Mesendoderm (in vitro differentiated cells): ENCODE results near the gene ZNF219.

ENCODE experiments used
- DNase-seq: peaks from one replicate; pipeline ENCODE4 v3.0.0; 2013
- H2AK5ac ChIP-seq: 2 replicates; pipeline ENCODE4 v1.6.1; 2013; ENCODE audit warnings: low read length, inconsistent platforms
- H2BK120ac ChIP-seq: 2 replicates; pipeline ENCODE4 v1.6.1; 2013; ENCODE audit warnings: low read depth, mild to moderate bottlenecking, low read length, moderate library complexity, mixed read lengths
- H2BK15ac ChIP-seq: replicated peaks from 2 replicates; pipeline ENCODE4 v1.6.1; 2013; ENCODE audit warnings: low read depth, mild to moderate bottlenecking, moderate library complexity
- H2BK5ac ChIP-seq: 2 replicates; pipeline ENCODE4 v1.6.1; 2013; ENCODE audit warnings: low read length, inconsistent platforms
- H3K18ac ChIP-seq: 2 replicates; pipeline ENCODE4 v1.6.1; 2013; ENCODE audit warnings: mild to moderate bottlenecking, low read length, mixed read lengths
- H3K23ac ChIP-seq: one replicate; pipeline ENCODE4 v1.6.1; 2013; ENCODE audit warnings: low read length
- H3K27ac ChIP-seq: 2 replicates; pipeline ENCODE4 v1.5.1; 2013; ENCODE audit warnings: low read depth, mild to moderate bottlenecking, inconsistent platforms, low read length, moderate library complexity
- H3K27me3 ChIP-seq: 2 replicates; pipeline ENCODE4 v1.6.1; 2013; ENCODE audit warnings: low read length, control low read depth, mild to moderate bottlenecking, inconsistent platforms; ENCODE audit not compliant: insufficient read depth, poor library complexity
- H3K36me3 ChIP-seq: 2 replicates; pipeline ENCODE4 v1.6.1; 2013; ENCODE audit warnings: low read length, inconsistent platforms; ENCODE audit not compliant: control insufficient read depth, insufficient read depth
- H3K4ac ChIP-seq: one replicate; pipeline ENCODE4 v1.6.1; 2013; ENCODE audit warnings: low read depth, mild to moderate bottlenecking, low read length, moderate library complexity
- H3K4me1 ChIP-seq: 2 replicates; pipeline ENCODE4 v1.6.1; 2013; ENCODE audit warnings: low read depth, low read length, inconsistent platforms; ENCODE audit not compliant: control insufficient read depth
- H3K4me2 ChIP-seq: 2 replicates; pipeline ENCODE4 v1.6.1; 2013; ENCODE audit warnings: low read length
- H3K4me3 ChIP-seq: 2 replicates; pipeline ENCODE4 v1.5.1; 2013; ENCODE audit warnings: mild to moderate bottlenecking, low read length
- H3K56ac ChIP-seq: one replicate; pipeline ENCODE4 v1.6.1; 2013; ENCODE audit warnings: low read length
- H3K79me1 ChIP-seq: 2 replicates; pipeline ENCODE4 v1.6.1; 2013; ENCODE audit warnings: low read length, inconsistent platforms
- H3K79me2 ChIP-seq: 2 replicates; pipeline ENCODE4 v1.6.1; 2013; ENCODE audit warnings: mild to moderate bottlenecking, low read length; ENCODE audit not compliant: control insufficient read depth, insufficient read depth
- H3K9ac ChIP-seq: 2 replicates; pipeline ENCODE4 v1.6.1; 2013; ENCODE audit warnings: low read length, inconsistent platforms
- H4K5ac ChIP-seq: one replicate; pipeline ENCODE4 v1.6.1; 2013; ENCODE audit warnings: low read length
- H4K8ac ChIP-seq: one replicate; pipeline ENCODE4 v1.6.1; 2013; ENCODE audit warnings: low read depth, mild to moderate bottlenecking, control low read depth, low read length, moderate library complexity
- WGBS: extraction: QIAGEN DNeasy Blood & Tissue Kit; methylation state at CpG from one replicate; pipeline ENCODE4 v1.1.7; 2013; ENCODE audit warnings: low lambda C conversion rate, missing lambda C conversion rate; ENCODE audit not compliant: insufficient coverage; ENCODE audit errors: extremely low coverage; 5-methylcytosine and 5-hydroxymethylcytosine counted together

Gene ZNF219

GRCh38 chr14:21091821-21092272 lies 6.6 kb downstream of the ZNF219 start:
- Histone ChIP-seq H3K36me3 (peaks cover 6% of the 10 kb centered on the region), H2AK5ac (no peak overlapping the region), H3K18ac (no peak overlapping the region), H2BK120ac (no peak overlapping the region), H3K9ac (no peak overlapping the region), H2BK15ac (no peak overlapping the region), H3K79me1 (peaks cover 9% of the 10 kb centered on the region), H2BK5ac (no peak overlapping the region), H3K79me2 (peaks cover 9% of the 10 kb centered on the region), H3K4ac (no peak overlapping the region), H3K27ac (no peak overlapping the region), H3K23ac (no peak overlapping the region), H3K27me3 (no peaks in the 10 kb centered on the region), H3K4me2 (no peak overlapping the region), H4K5ac (no peak overlapping the region), H3K4me1 (peaks cover 12% of the 10 kb centered on the region), H4K8ac (no peak overlapping the region), H3K56ac (no peak overlapping the region), H3K4me3 (no peak overlapping the region)
- DNase-seq: no peak
- no CpG with 5 or more reads among the region's 42 CpGs for WGBS

GRCh38 chr14:21090940-21091663 lies 7.4 kb downstream of the ZNF219 start:
- no peak overlapping the region for H3K56ac ChIP-seq
- H2BK120ac ChIP-seq: no peak overlapping the region
- H2BK15ac ChIP-seq: no peak overlapping the region
- no peak for DNase-seq
- no peak overlapping the region for H3K18ac ChIP-seq
- no peak overlapping the region for H4K5ac ChIP-seq
- no peak overlapping the region for H3K4ac ChIP-seq
- no peak overlapping the region for H3K4me2 ChIP-seq
- H3K79me1 ChIP-seq: peaks cover 8% of the 10 kb centered on the region
- H2BK5ac ChIP-seq: no peak overlapping the region
- no peak overlapping the region for H3K27ac ChIP-seq
- H3K9ac ChIP-seq: no peak overlapping the region
- no CpG with 5 or more reads among the region's 45 CpGs for WGBS
- no peak overlapping the region for H4K8ac ChIP-seq
- no peak overlapping the region for H2AK5ac ChIP-seq
- peaks cover 2% of the 10 kb centered on the region for H3K79me2 ChIP-seq
- H3K4me3 ChIP-seq: no peak overlapping the region
- no peak overlapping the region for H3K23ac ChIP-seq
- H3K36me3 ChIP-seq: peaks cover 7% of the 10 kb centered on the region
- H3K27me3 ChIP-seq: no peaks in the 10 kb centered on the region
- H3K4me1 ChIP-seq: peaks cover 12% of the 10 kb centered on the region

GRCh38 chr14:21090194-21090939 lies 8.1 kb downstream of the ZNF219 start:
- peak; percentile 64 for DNase-seq
- no CpG with 5 or more reads among the region's 45 CpGs for WGBS
- Histone ChIP-seq H3K18ac (no peak overlapping the region), H2AK5ac (no peak overlapping the region), H3K4me3 (no peak overlapping the region), H3K36me3 (peaks cover 10% of the 10 kb centered on the region), H3K79me2 (no peaks in the 10 kb centered on the region), H3K27me3 (no peaks in the 10 kb centered on the region), H3K56ac (no peak overlapping the region), H2BK120ac (no peak overlapping the region), H3K4ac (no peak overlapping the region), H3K4me1 (peaks cover 12% of the 10 kb centered on the region), H3K4me2 (no peak overlapping the region), H3K9ac (no peak overlapping the region), H2BK15ac (no peak overlapping the region), H3K27ac (no peak overlapping the region), H2BK5ac (no peak overlapping the region), H4K8ac (no peak overlapping the region), H3K23ac (no peak overlapping the region), H3K79me1 (peaks cover 8% of the 10 kb centered on the region), H4K5ac (no peak overlapping the region)

- Histone ChIP-seq H3K23ac (no peak overlapping the region), H4K5ac (no peak overlapping the region), H3K18ac (no peak overlapping the region), H3K79me2 (no peaks in the 10 kb centered on the region), H4K8ac (no peak overlapping the region), H3K27me3 (no peaks in the 10 kb centered on the region), H3K27ac (no peak overlapping the region), H2BK15ac (no peak overlapping the region), H3K56ac (no peak overlapping the region), H3K4me2 (no peak overlapping the region), H3K4me3 (no peak overlapping the region), H2AK5ac (no peak overlapping the region), H3K4me1 (peaks cover 11% of the 10 kb centered on the region), H2BK120ac (no peak overlapping the region), H3K36me3 (peaks cover 14% of the 10 kb centered on the region), H3K9ac (no peak overlapping the region), H3K79me1 (peaks cover 8% of the 10 kb centered on the region), H2BK5ac (no peak overlapping the region), H3K4ac (no peak overlapping the region)
- no peak for DNase-seq
- WGBS: no CpG with 5 or more reads among the region's 5 CpGs
Observed at GRCh38 chr14:21089877-21090193, 8.6 kb downstream of the ZNF219 start.

- Histone ChIP-seq H3K27me3 (no peaks in the 10 kb centered on the region), H3K27ac (no peak overlapping the region), H3K56ac (no peak overlapping the region), H2BK15ac (no peak overlapping the region), H3K4ac (no peak overlapping the region), H3K4me3 (no peak overlapping the region), H4K5ac (no peak overlapping the region), H4K8ac (no peak overlapping the region), H3K9ac (no peak overlapping the region), H3K4me2 (no peak overlapping the region), H3K79me1 (peaks cover 8% of the 10 kb centered on the region), H3K79me2 (no peaks in the 10 kb centered on the region), H3K36me3 (peaks cover 15% of the 10 kb centered on the region), H2AK5ac (no peak overlapping the region), H2BK5ac (no peak overlapping the region), H3K23ac (no peak overlapping the region), H2BK120ac (no peak overlapping the region), H3K4me1 (peaks cover 11% of the 10 kb centered on the region), H3K18ac (no peak overlapping the region)
- no peak for DNase-seq
- no CpG with 5 or more reads among the region's 1 CpG for WGBS
Observed at GRCh38 chr14:21089271-21089670, 9.2 kb downstream of the ZNF219 start.
